Adrenal gland (tissue), 5 donors: ENCODE measurements around the gene REC8.

Source experiments
- POLR2A ChIP-seq, 2 donors: fragments of 450-650 bp; IDR thresholded peaks; one replicate each; pipeline ENCODE4 v1.6.1; 2017; ENCODE audit warnings: antibody characterized with exemption in 2 of 2, mild to moderate bottlenecking in 2 of 2, moderate library complexity in 1 of 2
- TF ChIP-seq, protein P1 (sequence below), 6 experiments: fragments of 450-650 bp in 4 of 6; fragments of 200-600 bp in 2 of 6; sonication (generic) in 1 of 6; IDR thresholded peaks; 1 replicate in 5 of 6; 2 replicates in 1 of 6; pipeline versions ENCODE4 v1.5.1 to v1.8.0; 2016 to 2021; ENCODE audit warnings: antibody characterized with exemption in 6 of 6, mild to moderate bottlenecking in 2 of 6, moderate library complexity in 1 of 6
- donor health status: DM: no; HTN: no; CAD: no.

DNA sequence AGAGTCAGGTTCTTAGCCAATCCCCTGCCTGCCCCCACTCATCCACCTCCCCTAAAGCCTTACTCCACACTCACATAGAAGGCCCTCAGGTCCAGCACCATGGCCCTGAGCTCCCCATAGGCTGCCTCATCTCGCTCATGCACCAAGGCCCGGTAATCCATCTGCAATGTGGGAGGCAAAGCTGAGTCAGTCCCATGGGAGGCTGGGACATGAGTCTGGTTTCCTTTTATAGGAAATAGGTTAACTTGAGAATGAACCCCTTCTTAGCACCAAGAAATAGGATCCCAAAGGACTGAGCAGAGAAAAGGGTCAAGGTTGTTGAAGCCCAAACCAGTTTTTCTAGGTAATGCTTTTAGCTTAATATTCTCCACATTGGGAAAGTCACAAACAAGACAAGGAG lies 28.4 kb upstream of the REC8 start:
- TF ChIP-seq, protein P1, sequence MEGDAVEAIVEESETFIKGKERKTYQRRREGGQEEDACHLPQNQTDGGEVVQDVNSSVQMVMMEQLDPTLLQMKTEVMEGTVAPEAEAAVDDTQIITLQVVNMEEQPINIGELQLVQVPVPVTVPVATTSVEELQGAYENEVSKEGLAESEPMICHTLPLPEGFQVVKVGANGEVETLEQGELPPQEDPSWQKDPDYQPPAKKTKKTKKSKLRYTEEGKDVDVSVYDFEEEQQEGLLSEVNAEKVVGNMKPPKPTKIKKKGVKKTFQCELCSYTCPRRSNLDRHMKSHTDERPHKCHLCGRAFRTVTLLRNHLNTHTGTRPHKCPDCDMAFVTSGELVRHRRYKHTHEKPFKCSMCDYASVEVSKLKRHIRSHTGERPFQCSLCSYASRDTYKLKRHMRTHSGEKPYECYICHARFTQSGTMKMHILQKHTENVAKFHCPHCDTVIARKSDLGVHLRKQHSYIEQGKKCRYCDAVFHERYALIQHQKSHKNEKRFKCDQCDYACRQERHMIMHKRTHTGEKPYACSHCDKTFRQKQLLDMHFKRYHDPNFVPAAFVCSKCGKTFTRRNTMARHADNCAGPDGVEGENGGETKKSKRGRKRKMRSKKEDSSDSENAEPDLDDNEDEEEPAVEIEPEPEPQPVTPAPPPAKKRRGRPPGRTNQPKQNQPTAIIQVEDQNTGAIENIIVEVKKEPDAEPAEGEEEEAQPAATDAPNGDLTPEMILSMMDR (IDR thresholded peaks at IDR 0.05) = no peak
- TF ChIP-seq POLR2A (IDR thresholded peaks at IDR 0.05) = no peak
